Rectal smooth muscle tissue (tissue), 1 donor: ENCODE data around the gene GMDS.

ENCODE experiments used
- H3K27ac ChIP-seq: one replicate; pipeline ENCODE4 v1.7.0; 2013; ENCODE audit warnings: low read depth, low read length, inconsistent platforms
- H3K27me3 ChIP-seq: one replicate; pipeline ENCODE4 v1.7.0; 2013; ENCODE audit warnings: low read length; ENCODE audit not compliant: control insufficient read depth, insufficient read depth
- H3K36me3 ChIP-seq: one replicate; pipeline ENCODE4 v1.7.0; 2013; ENCODE audit warnings: low read length; ENCODE audit not compliant: control insufficient read depth, insufficient read depth
- H3K4me1 ChIP-seq: one replicate; pipeline ENCODE4 v1.7.0; 2013; ENCODE audit warnings: low read length; ENCODE audit not compliant: control insufficient read depth, insufficient read depth
- H3K4me3 ChIP-seq: one replicate; pipeline ENCODE4 v1.7.0; 2013; ENCODE audit warnings: low read length
- H3K9ac ChIP-seq: one replicate; pipeline ENCODE4 v1.7.0; 2013; ENCODE audit warnings: low read length

The GMDS gene

GRCh38 chr6:1770435-1770843 lies 475.0 kb downstream of the GMDS start:
- no peak overlapping the region for H3K9ac ChIP-seq
- H3K27me3 ChIP-seq: no peaks in the 10 kb centered on the region
- H3K36me3 ChIP-seq: no peaks in the 10 kb centered on the region
- no peak overlapping the region for H3K4me3 ChIP-seq
- H3K4me1 ChIP-seq: no peaks in the 10 kb centered on the region
- no peak overlapping the region for H3K27ac ChIP-seq

DNA sequence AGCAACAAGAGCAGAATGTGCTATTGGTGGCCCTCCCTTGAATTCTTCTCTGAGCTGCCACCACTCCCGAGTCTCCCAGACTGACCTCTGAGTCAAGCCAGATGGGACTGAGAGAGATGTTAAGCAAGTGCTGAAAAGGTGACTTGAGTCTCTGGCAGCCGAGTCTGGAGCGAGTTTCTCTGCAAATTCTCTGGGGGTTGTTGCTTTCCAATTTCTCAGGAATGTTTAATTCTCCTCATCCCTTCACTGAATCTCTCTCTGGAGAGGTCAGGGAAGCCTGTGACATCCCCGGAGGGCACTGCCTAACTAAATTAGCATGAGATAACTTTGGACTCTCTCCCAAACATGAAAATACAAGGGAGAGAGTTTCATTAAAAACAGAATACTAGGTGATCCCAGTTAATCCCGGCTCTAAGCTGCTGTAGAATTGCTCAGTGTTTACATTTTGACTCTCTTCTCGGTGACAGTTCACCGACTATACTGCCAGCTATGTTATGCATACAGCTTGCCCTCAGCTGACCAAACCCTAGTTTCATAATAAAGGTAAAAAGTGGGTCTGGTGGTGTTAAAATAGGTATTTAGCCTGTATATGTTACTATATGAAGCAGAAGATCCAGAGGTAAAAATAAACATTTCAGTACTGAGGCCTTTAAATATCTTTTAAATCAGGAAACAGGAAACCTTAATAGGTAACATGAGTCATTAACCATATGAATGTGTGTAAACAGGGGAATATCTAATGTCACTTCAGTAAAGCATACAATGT lies 477.7 kb downstream of the GMDS start:
- Histone ChIP-seq H3K4me3 (no peak overlapping the region), H3K9ac (no peak overlapping the region), H3K36me3 (no peaks in the 10 kb centered on the region), H3K27ac (no peak overlapping the region), H3K27me3 (no peaks in the 10 kb centered on the region), H3K4me1 (no peaks in the 10 kb centered on the region)

- Histone ChIP-seq H3K36me3 (no peaks in the 10 kb centered on the region), H3K27ac (no peak overlapping the region), H3K4me1 (no peaks in the 10 kb centered on the region), H3K27me3 (no peaks in the 10 kb centered on the region), H3K4me3 (no peak overlapping the region), H3K9ac (no peak overlapping the region)
Observed at GRCh38 chr6:1766654-1767053, 478.8 kb downstream of the GMDS start.

DNA sequence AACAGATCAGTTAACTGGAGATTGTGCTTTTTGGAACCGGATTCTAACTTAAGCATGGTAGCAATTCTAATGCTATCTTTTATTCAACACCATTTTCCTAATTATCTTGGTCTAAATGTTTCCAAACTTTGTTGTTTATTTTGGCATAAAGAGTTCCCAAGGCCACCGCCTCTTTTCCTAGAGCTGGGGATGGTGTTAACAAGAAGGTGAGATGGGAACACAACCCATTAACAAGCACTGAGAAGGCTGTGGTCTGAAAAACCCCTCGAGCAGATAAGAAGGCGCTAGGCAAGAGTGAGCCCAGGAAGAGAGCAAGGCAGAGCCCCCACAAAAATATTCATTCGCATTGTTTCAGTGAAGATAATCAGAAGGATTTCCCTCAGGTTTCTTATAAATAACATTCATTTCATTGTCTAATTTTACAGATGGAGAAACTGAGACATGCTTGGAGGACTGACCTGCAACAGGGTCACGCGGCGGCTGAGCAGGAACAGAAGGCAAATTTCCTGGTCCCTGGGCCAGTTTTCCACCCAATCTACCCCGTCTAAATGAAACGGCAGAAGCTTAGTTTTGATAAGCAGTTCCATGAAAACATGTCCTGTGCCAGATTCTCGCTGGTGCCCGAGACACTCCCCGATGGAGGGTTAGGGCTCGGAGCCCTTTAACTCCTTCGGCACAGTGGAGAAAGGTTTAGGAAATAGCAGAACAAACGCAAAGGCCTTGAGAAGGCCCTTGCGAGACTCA lies 480.1 kb downstream of the GMDS start:
- Histone ChIP-seq H3K27me3 (no peaks in the 10 kb centered on the region), H3K4me1 (no peaks in the 10 kb centered on the region), H3K4me3 (no peak overlapping the region), H3K36me3 (no peaks in the 10 kb centered on the region), H3K27ac (no peak overlapping the region), H3K9ac (no peak overlapping the region)

GRCh38 chr6:1764397-1764987 lies 480.9 kb downstream of the GMDS start:
- Histone ChIP-seq H3K9ac (no peak overlapping the region), H3K4me1 (no peaks in the 10 kb centered on the region), H3K27ac (no peak overlapping the region), H3K27me3 (no peaks in the 10 kb centered on the region), H3K4me3 (no peak overlapping the region), H3K36me3 (no peaks in the 10 kb centered on the region)

DNA sequence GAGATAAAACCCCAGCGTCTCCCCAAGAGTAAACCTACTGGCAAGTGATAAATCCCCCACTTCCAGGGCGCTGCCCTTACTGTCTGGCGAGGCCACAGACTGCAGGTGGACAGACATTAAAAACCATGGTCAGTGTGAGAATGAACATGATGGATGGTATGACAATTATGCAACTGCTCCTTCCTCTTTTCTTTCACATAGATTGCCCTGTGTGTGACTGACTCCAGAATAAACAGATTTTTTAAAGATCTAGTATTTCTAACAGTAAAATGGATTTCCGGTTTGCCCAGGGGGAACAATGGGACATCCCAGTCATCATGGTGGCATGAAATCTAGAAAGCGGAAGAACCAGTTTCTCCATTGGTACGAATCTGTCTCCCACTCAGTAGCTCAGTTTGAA lies 482.0 kb downstream of the GMDS start:
- Histone ChIP-seq H3K27ac (no peak overlapping the region), H3K27me3 (no peaks in the 10 kb centered on the region), H3K36me3 (no peaks in the 10 kb centered on the region), H3K4me3 (no peak overlapping the region), H3K9ac (no peak overlapping the region), H3K4me1 (no peaks in the 10 kb centered on the region)

- Histone ChIP-seq H3K27ac (no peak overlapping the region), H3K9ac (no peak overlapping the region), H3K4me1 (no peaks in the 10 kb centered on the region), H3K36me3 (no peaks in the 10 kb centered on the region), H3K27me3 (no peaks in the 10 kb centered on the region), H3K4me3 (no peak overlapping the region)
Observed at GRCh38 chr6:1762203-1762602, 483.2 kb downstream of the GMDS start.

DNA sequence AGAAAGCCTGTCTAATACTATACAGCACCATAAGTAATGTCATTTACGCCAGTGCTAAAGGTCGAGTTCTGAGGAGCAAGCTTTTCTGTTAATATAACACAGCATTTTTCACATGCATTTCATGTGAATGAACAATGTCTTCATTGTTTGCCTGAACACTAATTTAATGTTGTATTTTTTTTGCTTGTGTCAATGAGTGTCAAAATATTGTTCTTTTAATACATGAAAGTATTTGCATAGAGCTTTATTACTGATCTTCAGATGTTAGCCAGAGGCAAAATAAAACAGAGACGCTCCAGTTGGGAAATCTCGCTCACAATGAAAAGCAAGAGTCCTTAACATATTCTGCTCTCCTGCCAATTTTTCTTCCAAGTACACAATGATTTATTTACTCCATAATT lies 483.9 kb downstream of the GMDS start:
- no peak overlapping the region for H3K4me3 ChIP-seq
- H3K9ac ChIP-seq: no peak overlapping the region
- H3K27me3 ChIP-seq: no peaks in the 10 kb centered on the region
- H3K27ac ChIP-seq: no peak overlapping the region
- no peaks in the 10 kb centered on the region for H3K4me1 ChIP-seq
- no peaks in the 10 kb centered on the region for H3K36me3 ChIP-seq

DNA sequence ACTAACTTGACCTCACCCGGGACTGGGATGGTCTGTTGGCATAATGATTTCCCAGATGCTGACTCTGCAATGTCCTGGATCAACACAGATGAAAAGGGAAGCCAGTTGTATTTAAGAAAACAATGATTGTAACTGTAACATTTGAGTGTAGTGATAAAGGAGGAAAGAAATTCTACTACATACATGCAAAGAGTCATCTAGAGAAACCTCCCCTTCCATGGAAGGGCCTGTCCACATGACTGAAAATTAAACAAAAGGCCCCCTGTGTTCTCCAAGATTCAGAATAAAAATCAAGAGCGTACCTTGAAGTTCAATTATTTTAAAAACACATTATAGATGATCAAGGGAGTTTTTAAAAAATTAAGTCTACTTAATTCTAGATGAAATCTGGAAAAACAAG lies 484.5 kb downstream of the GMDS start:
- Histone ChIP-seq H3K4me3 (no peak overlapping the region), H3K27ac (no peak overlapping the region), H3K4me1 (no peaks in the 10 kb centered on the region), H3K36me3 (no peaks in the 10 kb centered on the region), H3K9ac (no peak overlapping the region), H3K27me3 (no peaks in the 10 kb centered on the region)

GRCh38 chr6:1759870-1760269 lies 485.5 kb downstream of the GMDS start:
- H3K4me3 ChIP-seq: no peak overlapping the region

DNA sequence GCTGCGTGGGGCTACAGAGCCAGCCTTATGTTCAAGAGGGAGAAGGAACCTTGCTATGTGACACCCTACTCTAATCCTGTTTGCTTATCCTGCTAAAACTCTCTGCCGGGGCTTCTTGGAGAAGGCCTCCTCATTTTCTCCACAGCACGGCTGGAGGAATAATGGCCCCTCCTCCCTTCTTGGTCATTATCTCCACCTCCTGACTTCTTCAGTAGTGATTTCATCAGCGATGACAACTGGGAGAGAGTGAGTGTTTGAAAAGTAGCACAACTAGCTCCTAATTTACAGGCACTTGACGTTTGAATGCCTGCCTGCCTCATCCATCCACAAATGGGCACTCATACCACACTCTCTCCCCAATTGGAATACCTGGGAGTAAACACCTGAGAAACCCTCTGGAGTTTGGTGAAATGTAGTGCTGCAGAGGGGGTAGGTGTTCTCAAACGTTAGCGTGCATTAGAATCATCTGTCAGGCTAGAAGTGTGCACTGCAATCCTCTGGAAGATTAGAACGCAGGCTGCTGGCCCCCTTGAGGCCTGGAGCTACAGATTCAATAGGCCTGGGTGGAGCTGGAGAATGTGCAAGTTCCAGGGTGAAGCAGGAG lies 487.2 kb downstream of the GMDS start:
- Histone ChIP-seq H3K36me3 (no peaks in the 10 kb centered on the region), H3K4me3 (no peak overlapping the region), H3K9ac (no peak overlapping the region), H3K4me1 (no peaks in the 10 kb centered on the region), H3K27ac (no peak overlapping the region), H3K27me3 (no peaks in the 10 kb centered on the region)

More at GRCh38 chr6:1759870-1760269, 485.5 kb downstream of the GMDS start:
- no peak overlapping the region for H3K9ac ChIP-seq
- no peaks in the 10 kb centered on the region for H3K36me3 ChIP-seq
- no peaks in the 10 kb centered on the region for H3K4me1 ChIP-seq
- H3K27ac ChIP-seq: no peak overlapping the region
- no peaks in the 10 kb centered on the region for H3K27me3 ChIP-seq

DNA sequence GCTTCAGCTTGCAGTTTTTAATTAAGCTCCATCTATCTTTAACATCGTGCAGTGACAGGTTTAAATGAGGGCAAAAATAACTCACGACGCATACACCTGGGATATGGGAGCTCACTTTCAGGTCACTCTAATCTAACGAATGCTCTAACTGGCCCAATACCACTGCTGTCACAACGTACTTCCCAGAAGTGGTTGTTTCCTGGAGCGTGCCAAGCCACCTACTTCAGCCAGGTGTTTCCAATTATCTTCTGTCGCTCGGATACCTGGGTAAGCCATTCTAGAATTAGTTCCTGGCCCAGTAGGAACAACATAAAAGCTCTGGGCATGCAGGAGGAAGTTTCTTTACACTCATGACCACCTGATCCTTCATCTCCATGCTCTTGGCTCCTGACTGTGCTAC lies 488.3 kb downstream of the GMDS start:
- no peak overlapping the region for H3K9ac ChIP-seq
- no peak overlapping the region for H3K27ac ChIP-seq
- H3K4me3 ChIP-seq: no peak overlapping the region
- no peaks in the 10 kb centered on the region for H3K36me3 ChIP-seq
- H3K4me1 ChIP-seq: no peaks in the 10 kb centered on the region
- H3K27me3 ChIP-seq: no peaks in the 10 kb centered on the region
